ENCODE results near the gene NSG1.

DNA sequence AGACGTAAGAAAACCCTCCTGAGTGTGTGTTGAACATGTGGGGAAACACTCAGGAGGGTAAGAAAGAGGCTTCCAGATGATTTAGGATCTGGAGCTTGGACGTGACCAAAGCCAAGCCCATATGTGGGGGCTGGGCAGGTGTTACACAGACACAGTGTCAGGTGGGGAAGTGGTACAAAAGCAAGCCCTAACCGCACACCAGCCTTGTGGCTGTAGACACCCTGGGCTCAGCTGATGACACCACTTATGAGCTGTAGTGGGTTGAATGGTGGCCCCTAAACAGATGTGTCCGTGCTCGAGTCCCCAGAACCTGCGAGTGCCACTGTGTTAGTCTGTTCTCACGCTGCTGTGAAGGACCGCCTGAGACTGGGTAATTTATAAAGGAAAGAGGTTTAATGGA, 25.0 kb upstream of the NSG1 start:
- no peak for TF ChIP-seq EZH2 (IDR thresholded peaks at IDR 0.05; ENCODE audit: low read length, unreplicated experiment)
- TF ChIP-seq, protein P1, sequence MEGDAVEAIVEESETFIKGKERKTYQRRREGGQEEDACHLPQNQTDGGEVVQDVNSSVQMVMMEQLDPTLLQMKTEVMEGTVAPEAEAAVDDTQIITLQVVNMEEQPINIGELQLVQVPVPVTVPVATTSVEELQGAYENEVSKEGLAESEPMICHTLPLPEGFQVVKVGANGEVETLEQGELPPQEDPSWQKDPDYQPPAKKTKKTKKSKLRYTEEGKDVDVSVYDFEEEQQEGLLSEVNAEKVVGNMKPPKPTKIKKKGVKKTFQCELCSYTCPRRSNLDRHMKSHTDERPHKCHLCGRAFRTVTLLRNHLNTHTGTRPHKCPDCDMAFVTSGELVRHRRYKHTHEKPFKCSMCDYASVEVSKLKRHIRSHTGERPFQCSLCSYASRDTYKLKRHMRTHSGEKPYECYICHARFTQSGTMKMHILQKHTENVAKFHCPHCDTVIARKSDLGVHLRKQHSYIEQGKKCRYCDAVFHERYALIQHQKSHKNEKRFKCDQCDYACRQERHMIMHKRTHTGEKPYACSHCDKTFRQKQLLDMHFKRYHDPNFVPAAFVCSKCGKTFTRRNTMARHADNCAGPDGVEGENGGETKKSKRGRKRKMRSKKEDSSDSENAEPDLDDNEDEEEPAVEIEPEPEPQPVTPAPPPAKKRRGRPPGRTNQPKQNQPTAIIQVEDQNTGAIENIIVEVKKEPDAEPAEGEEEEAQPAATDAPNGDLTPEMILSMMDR (conservative IDR thresholded peaks at IDR 0.05; ENCODE audit: low read depth, low read length) = no peak
